DND-41 (cell line): Measurements from ENCODE around the gene SPINK9.

Experiments
- EZH2 ChIP-seq: IDR thresholded peaks from 3 replicates; pipeline ENCODE4 v1.6.1; 2012; ENCODE audit warnings: borderline replicate concordance, low read depth, mild to moderate bottlenecking, moderate library complexity, low read length, inconsistent platforms; ENCODE audit not compliant: severe bottlenecking
- TF ChIP-seq, protein P1 (sequence below): IDR thresholded peaks from 2 replicates; pipeline ENCODE4 v1.5.1; 2012; ENCODE audit warnings: borderline replicate concordance, low read length, moderate library complexity, mild to moderate bottlenecking; ENCODE audit not compliant: poor library complexity, severe bottlenecking; ENCODE audit errors: extremely low read depth

DNA sequence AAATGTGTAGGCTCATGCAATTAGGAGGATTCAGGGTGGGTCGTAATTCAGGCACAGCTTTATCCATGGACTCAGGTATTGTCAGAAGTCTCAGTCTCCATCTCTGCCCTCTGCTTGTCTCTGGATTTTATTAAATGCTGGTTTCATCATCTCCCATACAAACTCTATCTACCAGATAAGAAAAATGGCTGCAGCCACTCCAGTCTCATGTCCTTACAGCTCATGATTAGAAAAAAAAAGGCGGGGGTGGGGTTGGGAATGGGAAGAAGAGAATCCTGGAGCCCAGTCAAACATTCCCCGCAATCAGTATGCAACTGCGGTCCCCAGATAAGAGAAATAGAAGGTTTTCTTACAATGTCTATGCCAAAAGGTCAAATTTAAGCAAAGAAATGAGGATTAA is 40.8 kb downstream of the SPINK9 start:
- TF ChIP-seq, protein P1, sequence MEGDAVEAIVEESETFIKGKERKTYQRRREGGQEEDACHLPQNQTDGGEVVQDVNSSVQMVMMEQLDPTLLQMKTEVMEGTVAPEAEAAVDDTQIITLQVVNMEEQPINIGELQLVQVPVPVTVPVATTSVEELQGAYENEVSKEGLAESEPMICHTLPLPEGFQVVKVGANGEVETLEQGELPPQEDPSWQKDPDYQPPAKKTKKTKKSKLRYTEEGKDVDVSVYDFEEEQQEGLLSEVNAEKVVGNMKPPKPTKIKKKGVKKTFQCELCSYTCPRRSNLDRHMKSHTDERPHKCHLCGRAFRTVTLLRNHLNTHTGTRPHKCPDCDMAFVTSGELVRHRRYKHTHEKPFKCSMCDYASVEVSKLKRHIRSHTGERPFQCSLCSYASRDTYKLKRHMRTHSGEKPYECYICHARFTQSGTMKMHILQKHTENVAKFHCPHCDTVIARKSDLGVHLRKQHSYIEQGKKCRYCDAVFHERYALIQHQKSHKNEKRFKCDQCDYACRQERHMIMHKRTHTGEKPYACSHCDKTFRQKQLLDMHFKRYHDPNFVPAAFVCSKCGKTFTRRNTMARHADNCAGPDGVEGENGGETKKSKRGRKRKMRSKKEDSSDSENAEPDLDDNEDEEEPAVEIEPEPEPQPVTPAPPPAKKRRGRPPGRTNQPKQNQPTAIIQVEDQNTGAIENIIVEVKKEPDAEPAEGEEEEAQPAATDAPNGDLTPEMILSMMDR = no peak
- no peak for TF ChIP-seq EZH2
